ENCODE data around the gene PLEKHG4B.

- TF ChIP-seq EZH2phosphoT487 (IDR thresholded peaks at IDR 0.05; ENCODE audit: low read depth) (no peak), CTCF (IDR thresholded peaks at IDR 0.05; ENCODE audit: low read depth, low read length) (no peak)
These were observed 49.8 kb downstream of the PLEKHG4B start for GRCh38 chr5:141761-142160.

Measured in OCI-LY3 (cell line).